K562 (cell line): Measurements from ENCODE around the gene ARHGEF6. TPM values are rescaled to one million over a fixed set of nuclear protein-coding genes. Genes with fewer than 3 reads are reported as not detected.

Experiments used
- ATAC-seq: fragments of 200-7000 bp; cut with Tn5 transposase; 3 replicates; pipeline ENCODE4 v1.9.1; 2020; ENCODE audit warnings: moderate library complexity
- BruUV-seq: library from RNA; stranded (reverse); fragments of 400-500 nt; replicated peaks from 2 replicates; lab custom pipeline; 2021; lab: Mats Ljungman, UMichigan
- CTCF ChIA-PET: fragments of 300-600 bp; formaldehyde crosslinking; extraction: SDS; loops from one replicate; lab custom pipeline; 2021; ENCODE audit warnings: low intra/inter-chr PET ratio; lab: Yijun Ruan, JAX
- POLR2A ChIA-PET: fragments of 300-600, 350-650 bp; sonication (Branson Sonifier 250); formaldehyde crosslinking; extraction: SDS; loops from one replicate; lab custom pipeline; 2021; ENCODE audit warnings: antibody characterized with exemption, inconsistent platforms; lab: Yijun Ruan, JAX
- DNase-seq, 4 experiments: peaks; one replicate each; pipeline versions ENCODE4 v3.0.0 to v3.0.0-alpha.2; 2011 to 2018; ENCODE audit warnings: low spot score in 3 of 4, mixed read lengths in 3 of 4; ENCODE audit errors: extremely low read depth in 1 of 4
- FAIRE-seq: peaks from 2 replicates; lab custom pipeline; 2011; peaks lifted over from hg19 to GRCh38; lab: Jason Lieb, UNC
- H2AFZ ChIP-seq: 2 replicates; pipeline ENCODE4 v1.6.0; 2011; ENCODE audit warnings: low read depth, low read length, control low read depth, inconsistent platforms
- H3K27ac ChIP-seq: fragments of 200-600 bp; 3 replicates; pipeline ENCODE4 v1.8.0; 2011; ENCODE audit warnings: low read depth, mild to moderate bottlenecking, control low read depth, inconsistent platforms, low read length, moderate library complexity, mixed read lengths; ENCODE audit errors: extremely low read depth
- H3K27me3 ChIP-seq, 2 experiments: fragments of 300-600 bp in 1 of 2; 2 replicates in 1 of 2; 3 replicates in 1 of 2; pipeline versions ENCODE4 v1.6.0 to v1.8.0; 2011; ENCODE audit warnings: inconsistent platforms in 2 of 2, low read length in 2 of 2, mild to moderate bottlenecking in 1 of 2, mixed read lengths in 1 of 2, moderate library complexity in 1 of 2; ENCODE audit not compliant: control insufficient read depth in 2 of 2, insufficient read depth in 2 of 2
- H3K36me3 ChIP-seq: fragments of 300-600 bp; 3 replicates; pipeline ENCODE4 v1.8.0; 2011; ENCODE audit warnings: mild to moderate bottlenecking, low read length, inconsistent platforms; ENCODE audit not compliant: control insufficient read depth, insufficient read depth
- H3K4me1 ChIP-seq, 2 experiments: fragments of 200-600 bp in 1 of 2; replicated peaks in 1 of 2; 2 replicates in 1 of 2; 3 replicates in 1 of 2; pipeline versions ENCODE4 v1.5.1 to v1.8.0; 2011; ENCODE audit warnings: inconsistent platforms in 2 of 2, low read length in 2 of 2, mild to moderate bottlenecking in 1 of 2, mixed read lengths in 1 of 2, moderate library complexity in 1 of 2; ENCODE audit not compliant: control insufficient read depth in 2 of 2, insufficient read depth in 2 of 2
- H3K4me2 ChIP-seq: 2 replicates; pipeline ENCODE4 v1.6.1; 2011; ENCODE audit warnings: low read length, control low read depth, inconsistent platforms, mixed read lengths; ENCODE audit not compliant: insufficient read depth
- H3K4me3 ChIP-seq: fragments of 200-600 bp; sonication (generic), shearing (Covaris generic); 2 replicates; pipeline ENCODE4 v1.5.1; 2016; ENCODE audit warnings: control low read depth, inconsistent platforms
- H3K79me2 ChIP-seq: fragments of 200-600 bp; 3 replicates; pipeline ENCODE4 v1.8.0; 2011; ENCODE audit warnings: low read length, inconsistent platforms; ENCODE audit not compliant: control insufficient read depth, insufficient read depth
- H3K9ac ChIP-seq, 2 experiments: 2 replicates each; pipeline versions ENCODE4 v1.6.0 to v1.6.1; 2011; ENCODE audit warnings: low read depth in 2 of 2, low read length in 2 of 2, control low read depth in 1 of 2, inconsistent platforms in 1 of 2, mild to moderate bottlenecking in 1 of 2, mixed read lengths in 1 of 2; ENCODE audit not compliant: insufficient read depth in 1 of 2
- H3K9me1 ChIP-seq: one replicate; pipeline ENCODE4 v1.6.0; 2011; ENCODE audit warnings: inconsistent platforms, mild to moderate bottlenecking, low read length, moderate library complexity; ENCODE audit not compliant: control insufficient read depth, insufficient read depth
- H3K9me3 ChIP-seq: replicated peaks from 2 replicates; pipeline ENCODE4 v1.5.1; 2011; ENCODE audit warnings: low read depth, low read length, inconsistent platforms; ENCODE audit not compliant: control insufficient read depth, insufficient read depth
- H4K20me1 ChIP-seq: replicated peaks from 2 replicates; pipeline ENCODE4 v1.6.1; 2011; ENCODE audit warnings: low read length, inconsistent platforms, mixed read lengths; ENCODE audit not compliant: control insufficient read depth, insufficient read depth
- CC2D1A ChIP-seq: fragments of 450-650 bp; IDR thresholded peaks from 2 replicates; pipeline ENCODE4 v1.6.1; 2017; ENCODE audit warnings: mild to moderate bottlenecking
- CSDE1 ChIP-seq, 2 experiments: fragments of 450-650 bp; IDR thresholded peaks; 2 replicates each; pipeline ENCODE4 v1.6.1; 2016; ENCODE audit warnings: mild to moderate bottlenecking in 1 of 2
- KDM2B ChIP-seq: fragments of 250-450 bp; sonication (Bioruptor Pico); IDR thresholded peaks from 2 replicates; pipeline ENCODE4 v1.8.0; 2021; ENCODE audit warnings: mild to moderate bottlenecking, moderate library complexity
- KLF6 ChIP-seq: fragments of 250-450 bp; sonication (Bioruptor Pico); IDR thresholded peaks from 2 replicates; pipeline ENCODE4 v1.4.0; 2020; ENCODE audit warnings: mild to moderate bottlenecking, moderate library complexity, borderline replicate concordance
- MBD1 ChIP-seq: fragments of 250-450 bp; sonication (Bioruptor Pico); IDR thresholded peaks from 2 replicates; pipeline ENCODE4 v1.8.0; 2022; ENCODE audit warnings: inconsistent platforms
- OTX1 ChIP-seq: fragments of 450-650 bp; formaldehyde crosslinking; IDR thresholded peaks from 2 replicates; pipeline ENCODE4 v1.4.0; 2022; ENCODE audit warnings: mild to moderate bottlenecking
- PREB ChIP-seq: sonication (generic); formaldehyde crosslinking; IDR thresholded peaks from 2 replicates; pipeline ENCODE4 v1.8.1; 2023; ENCODE audit warnings: mild to moderate bottlenecking, missing genetic modification reagents
- RB1 ChIP-seq: fragments of 450-650 bp; IDR thresholded peaks from 2 replicates; pipeline ENCODE4 v1.6.1; 2017; ENCODE audit warnings: low read depth, mild to moderate bottlenecking
- ZBTB7A ChIP-seq: IDR thresholded peaks from 2 replicates; pipeline ENCODE4 v1.6.1; 2011; ENCODE audit warnings: low read depth, mild to moderate bottlenecking, low read length, moderate library complexity, borderline replicate concordance; ENCODE audit not compliant: control insufficient read depth
- ZNF175 ChIP-seq: fragments of 200-800 bp; sonication (Bioruptor generic); IDR thresholded peaks from 2 replicates; pipeline ENCODE4 v1.6.1; 2016; ENCODE audit warnings: low read depth, mild to moderate bottlenecking, missing genetic modification characterization, missing compliant biosample characterization
- ZNF232 ChIP-seq: sonication (generic); formaldehyde crosslinking; IDR thresholded peaks from 2 replicates; pipeline ENCODE4 v1.8.0; 2022; ENCODE audit warnings: mild to moderate bottlenecking, missing genetic modification reagents
- ZNF717 ChIP-seq: fragments of 250-450 bp; sonication (Bioruptor Pico); IDR thresholded peaks from 2 replicates; pipeline ENCODE4 v1.5.0; 2021
- WGBS: fragments of 100-300 bp; shearing (Covaris generic); methylation state at CpG from one replicate; pipeline ENCODE4 v1.1.6; 2016; ENCODE audit warnings: low coverage, mixed read lengths; ENCODE audit not compliant: insufficient coverage; ENCODE audit errors: missing lambda C conversion rate; 5-methylcytosine and 5-hydroxymethylcytosine counted together
- in situ Hi-C: fragments of 300-500 bp; cut with MboI; formaldehyde crosslinking; loops from 4 replicates; pipeline ENCODE4 v1.15.0; 2018; ENCODE audit warnings: inconsistent platforms, mixed read lengths
- intact Hi-C: fragments of 100-400 bp; cut with micrococcal nuclease; formaldehyde crosslinking; loops from 2 replicates; pipeline ENCODE4 v1.14.2; 2022
- polyA plus RNA-seq, 8 experiments: library from polyadenylated mRNA; depleted of rRNA in 4 of 8; stranded (reverse) in 5 of 8; unstranded in 3 of 8; fragments of >200 nt; fragmentation: Nextera tagmentation in 2 of 8; fragmentation: Illumina TruSeq in 1 of 8; extraction: Ambion mirVana in 2 of 8; extraction: Trizol in 1 of 8; gene quantifications; 2 replicates each; pipeline versions ENCODE4 v1.2.1 to v1.2.3, GENCODE V29; 2011 to 2014; ENCODE audit warnings: inconsistent platforms in 1 of 8, missing spikeins in 1 of 8
- total RNA-seq, 7 experiments: library from RNA; depleted of rRNA in 6 of 7; stranded (reverse); fragments of >200 nt in 6 of 7; fragmentation: Illumina TruSeq in 2 of 7; extraction: Trizol in 2 of 7; gene quantifications; 2 replicates each; pipeline versions ENCODE4 v1.2.1 to v1.2.3, GENCODE V29; 2011 to 2021; ENCODE audit warnings: low replicate concordance in 1 of 7

The ARHGEF6 gene
- total and polyA plus RNA-seq, 9 of the 15 experiments (the other 6 are each of a cell fraction or from before 2014, with no cell fraction given), result 2.9 to 22.1 (median 13.3) TPM

- Histone ChIP-seq H3K4me2 (no peak overlapping the region), H3K36me3 (no peaks in the 10 kb centered on the region), H3K9me3 (no peaks in the 10 kb centered on the region), H3K4me1 (no peaks in the 10 kb centered on the region), H3K9ac (no peak overlapping the region), H3K27ac (no peak overlapping the region), H4K20me1 (no peaks in the 10 kb centered on the region), H3K79me2 (no peaks in the 10 kb centered on the region), H3K27me3 (no peaks in the 10 kb centered on the region), H3K4me3 (no peak overlapping the region), H3K9me1 (no peaks in the 10 kb centered on the region), H2AFZ (no peak overlapping the region)
- intact Hi-C loops, result no loop called here
- BruUV-seq, result no TSS peak
- no peak for ATAC-seq
- DNase-seq, result no peak
- ChIA-PET POLR2A (no interaction called here), CTCF (no interaction called here)
- in situ Hi-C loops, result no loop called here
- no peak for FAIRE-seq
- WGBS, result 13% methylated on average over 1 of the region's 1 CpG
- TF ChIP-seq ZNF232 (CRISPR knock-in tag) (no peak), RB1 (no peak), ZBTB7A (no peak), ZNF175 (no peak), CSDE1 (IDR thresholded peaks at IDR 0.05) (no peak), CC2D1A (no peak), KLF6 (CRISPR knock-in tag) (no peak), KDM2B (no peak), PREB (CRISPR knock-in tag) (no peak), ZNF717 (no peak), OTX1 (no peak), MBD1 (no peak)
- TF ChIP-seq, all 486 proteins: peak for 0
Observed at GRCh38 chrX:136666088-136666487, 114.6 kb downstream of the ARHGEF6 start.
